ENCODE data around the gene EEF2K. TPM values are rescaled to one million over a fixed set of nuclear protein-coding genes. Genes with fewer than 3 reads are reported as not detected.

EEF2K gene
- total and polyA plus RNA-seq, 2 of the 13 experiments (the other 11 are each of a cell fraction or from before 2014, with no cell fraction given) = 22.0 to 23.8 TPM

- TF ChIP-seq ZNF431 (CRISPR knock-in tag; IDR thresholded peaks at IDR 0.05; ENCODE audit: borderline replicate concordance, low read depth) (no peak), SPEN (CRISPR knock-in tag; IDR thresholded peaks at IDR 0.05; ENCODE audit: low read depth) (peak; percentile 99), ZC3H13 (CRISPR knock-in tag; IDR thresholded peaks at IDR 0.05) (0 out of 2 replicates have a peak, but pooled peaks have one; percentile 78), CREB3 (CRISPR knock-in tag; IDR thresholded peaks at IDR 0.05) (peak; percentile 87; the same call in 1 of the 2 replicates), CERS6 (CRISPR knock-in tag; IDR thresholded peaks at IDR 0.05) (no peak), ZMYM3 (CRISPR knock-in tag; IDR thresholded peaks at IDR 0.05) (peak; percentile 91), GLI4 (CRISPR knock-in tag; IDR thresholded peaks at IDR 0.05; ENCODE audit: borderline replicate concordance) (peak; percentile 95; the same call in 1 of the 2 replicates), ZFP91 (CRISPR knock-in tag; IDR thresholded peaks at IDR 0.05; ENCODE audit: borderline replicate concordance) (peak; percentile 99), SALL2 (CRISPR knock-in tag; IDR thresholded peaks at IDR 0.05) (peak; percentile 99), ZNF841 (CRISPR knock-in tag; IDR thresholded peaks at IDR 0.05; ENCODE audit: borderline replicate concordance) (no peak), TOPORS (CRISPR knock-in tag; IDR thresholded peaks at IDR 0.05) (peak; percentile 97), ZFP37 (CRISPR knock-in tag; IDR thresholded peaks at IDR 0.05; ENCODE audit: borderline replicate concordance) (peak; percentile 70; the same call in 1 of the 2 replicates), ZNF660 (CRISPR knock-in tag; IDR thresholded peaks at IDR 0.05; ENCODE audit: borderline replicate concordance, low read depth) (peak; percentile 35; the same call in 1 of the 2 replicates), ZBTB40 (IDR thresholded peaks at IDR 0.05) (peak; percentile 29; the same call in 1 of the 2 replicates), ZBTB40 (CRISPR knock-in tag; IDR thresholded peaks at IDR 0.05) (peak; percentile 96)
Measured at GRCh38 chr16:22297114-22297870, 91.2 kb downstream of the EEF2K start, which contains the start of gene POLR3E (continued).

Measured in HepG2 (cell line).